Sigmoid colon (tissue), 4 donors: Measurements from ENCODE around the gene SHBG.

ENCODE experiments used
- EP300 ChIP-seq, 4 donors: sonication (generic); formaldehyde crosslinking; IDR thresholded peaks; one replicate each; pipeline ENCODE4 v1.6.1; 2017; ENCODE audit warnings: antibody characterized with exemption in 4 of 4
- POLR2A ChIP-seq, 2 donors: fragments of 450-650 bp; IDR thresholded peaks; one replicate each; pipeline ENCODE4 v1.6.1; 2016; ENCODE audit warnings: antibody characterized with exemption in 2 of 2, mild to moderate bottlenecking in 2 of 2, moderate library complexity in 2 of 2
- POLR2AphosphoS5 ChIP-seq, 4 donors: sonication (generic); formaldehyde crosslinking; IDR thresholded peaks; one replicate each; pipeline ENCODE4 v1.6.1; 2017; ENCODE audit warnings: antibody characterized with exemption in 4 of 4
- TF ChIP-seq, protein P1 (sequence below), 4 experiments: fragments of 450-650 bp in 3 of 4; fragments of 200-600 bp in 1 of 4; IDR thresholded peaks; one replicate each; pipeline ENCODE4 v1.5.1; 2016 to 2019; ENCODE audit warnings: antibody characterized with exemption in 4 of 4, mild to moderate bottlenecking in 3 of 4, moderate library complexity in 2 of 4

DNA sequence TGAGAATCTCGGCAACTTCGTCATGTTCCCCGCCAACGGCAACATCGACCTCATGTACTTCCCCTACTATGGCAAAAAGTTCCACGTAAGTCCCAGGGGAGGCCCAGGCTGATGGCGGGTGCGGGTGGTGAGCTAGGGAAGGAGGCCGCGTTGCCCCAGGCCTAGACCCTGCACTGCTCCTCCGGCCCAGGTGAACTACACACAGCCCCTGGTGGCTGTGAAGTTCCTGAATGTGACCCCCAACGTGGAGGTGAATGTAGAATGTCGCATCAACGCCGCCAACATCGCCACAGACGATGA, 25.6 kb downstream of the SHBG start:
- TF ChIP-seq, protein P1, sequence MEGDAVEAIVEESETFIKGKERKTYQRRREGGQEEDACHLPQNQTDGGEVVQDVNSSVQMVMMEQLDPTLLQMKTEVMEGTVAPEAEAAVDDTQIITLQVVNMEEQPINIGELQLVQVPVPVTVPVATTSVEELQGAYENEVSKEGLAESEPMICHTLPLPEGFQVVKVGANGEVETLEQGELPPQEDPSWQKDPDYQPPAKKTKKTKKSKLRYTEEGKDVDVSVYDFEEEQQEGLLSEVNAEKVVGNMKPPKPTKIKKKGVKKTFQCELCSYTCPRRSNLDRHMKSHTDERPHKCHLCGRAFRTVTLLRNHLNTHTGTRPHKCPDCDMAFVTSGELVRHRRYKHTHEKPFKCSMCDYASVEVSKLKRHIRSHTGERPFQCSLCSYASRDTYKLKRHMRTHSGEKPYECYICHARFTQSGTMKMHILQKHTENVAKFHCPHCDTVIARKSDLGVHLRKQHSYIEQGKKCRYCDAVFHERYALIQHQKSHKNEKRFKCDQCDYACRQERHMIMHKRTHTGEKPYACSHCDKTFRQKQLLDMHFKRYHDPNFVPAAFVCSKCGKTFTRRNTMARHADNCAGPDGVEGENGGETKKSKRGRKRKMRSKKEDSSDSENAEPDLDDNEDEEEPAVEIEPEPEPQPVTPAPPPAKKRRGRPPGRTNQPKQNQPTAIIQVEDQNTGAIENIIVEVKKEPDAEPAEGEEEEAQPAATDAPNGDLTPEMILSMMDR (IDR thresholded peaks at IDR 0.05), result no peak
- TF ChIP-seq POLR2AphosphoS5 (IDR thresholded peaks at IDR 0.05), result no peak
- no peak for TF ChIP-seq POLR2A (IDR thresholded peaks at IDR 0.05)
- TF ChIP-seq EP300 (IDR thresholded peaks at IDR 0.05), result no peak
